Measurements from ENCODE around the gene CDH22.

CDH22 gene

DNA sequence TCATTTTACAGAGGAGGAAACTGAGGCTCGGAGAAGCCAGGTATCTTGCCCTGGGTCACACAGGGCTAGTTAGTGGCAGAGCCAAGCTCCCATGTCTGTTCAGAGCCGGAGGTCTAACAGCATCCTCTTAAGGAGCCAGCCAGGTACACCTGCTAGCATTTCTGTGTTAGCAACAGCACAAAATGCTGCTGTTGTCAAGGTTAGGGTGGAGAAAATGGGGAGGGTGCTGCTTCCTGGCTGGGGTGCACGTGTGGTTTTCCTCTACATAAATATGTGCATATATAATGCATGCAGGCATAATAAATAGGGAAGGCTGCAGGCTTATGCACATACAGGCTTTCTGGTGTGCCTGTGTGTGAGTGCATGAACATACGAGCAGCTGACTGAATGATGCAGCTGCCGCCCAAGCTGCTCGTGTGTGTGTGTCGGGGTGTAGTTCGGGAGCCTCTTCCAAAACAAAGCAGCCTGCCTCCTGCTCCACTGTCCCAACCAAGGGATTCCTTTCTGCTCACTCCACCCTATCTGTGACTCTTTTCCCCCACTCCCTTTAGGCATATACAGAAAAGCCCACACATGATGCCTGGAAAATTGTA lies 103.6 kb downstream of the CDH22 start:
- TF ChIP-seq, protein P1, sequence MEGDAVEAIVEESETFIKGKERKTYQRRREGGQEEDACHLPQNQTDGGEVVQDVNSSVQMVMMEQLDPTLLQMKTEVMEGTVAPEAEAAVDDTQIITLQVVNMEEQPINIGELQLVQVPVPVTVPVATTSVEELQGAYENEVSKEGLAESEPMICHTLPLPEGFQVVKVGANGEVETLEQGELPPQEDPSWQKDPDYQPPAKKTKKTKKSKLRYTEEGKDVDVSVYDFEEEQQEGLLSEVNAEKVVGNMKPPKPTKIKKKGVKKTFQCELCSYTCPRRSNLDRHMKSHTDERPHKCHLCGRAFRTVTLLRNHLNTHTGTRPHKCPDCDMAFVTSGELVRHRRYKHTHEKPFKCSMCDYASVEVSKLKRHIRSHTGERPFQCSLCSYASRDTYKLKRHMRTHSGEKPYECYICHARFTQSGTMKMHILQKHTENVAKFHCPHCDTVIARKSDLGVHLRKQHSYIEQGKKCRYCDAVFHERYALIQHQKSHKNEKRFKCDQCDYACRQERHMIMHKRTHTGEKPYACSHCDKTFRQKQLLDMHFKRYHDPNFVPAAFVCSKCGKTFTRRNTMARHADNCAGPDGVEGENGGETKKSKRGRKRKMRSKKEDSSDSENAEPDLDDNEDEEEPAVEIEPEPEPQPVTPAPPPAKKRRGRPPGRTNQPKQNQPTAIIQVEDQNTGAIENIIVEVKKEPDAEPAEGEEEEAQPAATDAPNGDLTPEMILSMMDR (IDR thresholded peaks at IDR 0.05; ENCODE audit: borderline replicate concordance, insufficient read depth, low read depth, low read length) = no peak
- H3K4me3 ChIP-seq (ENCODE audit: low read depth, low read length) = no peak overlapping the region

DNA sequence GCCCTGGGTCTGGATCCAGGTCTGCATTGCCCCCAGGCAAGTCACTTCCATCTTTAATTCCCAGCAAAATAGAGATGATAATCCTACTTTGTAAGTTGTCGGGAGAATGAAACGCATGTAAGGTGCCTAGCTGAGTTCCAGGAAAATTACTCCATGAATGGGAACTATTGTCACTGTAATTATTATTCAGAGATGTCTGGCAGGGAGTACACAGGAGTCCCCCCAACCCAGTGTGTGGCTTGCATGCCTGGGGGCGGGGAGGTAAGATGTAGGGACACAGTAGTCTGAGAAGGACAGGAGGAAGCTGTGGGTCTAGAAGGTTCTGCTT lies 104.8 kb downstream of the CDH22 start:
- TF ChIP-seq, protein P1 (IDR thresholded peaks at IDR 0.05; ENCODE audit: borderline replicate concordance, insufficient read depth, low read depth, low read length) = no peak
- no peak overlapping the region for H3K4me3 ChIP-seq (ENCODE audit: low read depth, low read length)

DNA sequence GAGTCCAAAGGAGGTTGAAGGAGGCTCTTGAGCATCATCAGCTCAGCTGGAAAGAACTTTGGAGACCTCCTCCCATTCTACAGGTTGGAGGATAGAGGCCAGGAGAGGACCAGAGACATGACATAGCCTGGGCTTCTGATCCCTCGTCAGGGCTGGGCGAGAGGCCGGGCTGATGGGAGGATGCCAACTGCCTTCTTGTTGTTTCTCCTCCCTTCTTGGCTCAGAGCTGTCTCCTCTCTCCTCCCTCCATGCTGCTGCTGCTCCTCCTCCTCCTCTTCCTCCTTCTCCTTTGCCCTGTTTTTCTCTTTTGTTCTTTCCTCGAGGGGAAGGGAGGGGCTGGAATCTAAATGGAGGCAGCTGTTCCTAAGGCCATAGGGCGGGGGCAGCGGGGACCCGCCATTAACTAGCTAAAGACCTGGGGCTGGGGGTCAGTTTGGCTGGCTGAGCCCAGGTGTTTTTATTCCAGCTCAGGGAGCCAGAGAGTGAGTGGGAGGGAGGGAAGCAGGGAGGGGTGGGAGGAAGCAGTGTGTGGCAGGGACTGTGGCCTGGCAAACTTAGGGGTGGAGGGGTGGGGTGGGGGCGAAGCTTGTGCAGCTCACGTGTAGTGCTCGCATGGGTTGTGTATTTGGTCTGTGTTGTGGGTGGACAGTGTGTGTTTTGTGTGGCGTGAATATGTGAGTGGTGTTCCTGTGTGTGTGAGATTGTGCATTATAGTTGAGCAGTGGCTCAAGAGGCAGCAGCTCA lies 105.4 kb downstream of the CDH22 start:
- TF ChIP-seq, protein P1 (IDR thresholded peaks at IDR 0.05; ENCODE audit: borderline replicate concordance, insufficient read depth, low read depth, low read length) = no peak
- no peak overlapping the region for H3K4me3 ChIP-seq (ENCODE audit: low read depth, low read length)

DNA sequence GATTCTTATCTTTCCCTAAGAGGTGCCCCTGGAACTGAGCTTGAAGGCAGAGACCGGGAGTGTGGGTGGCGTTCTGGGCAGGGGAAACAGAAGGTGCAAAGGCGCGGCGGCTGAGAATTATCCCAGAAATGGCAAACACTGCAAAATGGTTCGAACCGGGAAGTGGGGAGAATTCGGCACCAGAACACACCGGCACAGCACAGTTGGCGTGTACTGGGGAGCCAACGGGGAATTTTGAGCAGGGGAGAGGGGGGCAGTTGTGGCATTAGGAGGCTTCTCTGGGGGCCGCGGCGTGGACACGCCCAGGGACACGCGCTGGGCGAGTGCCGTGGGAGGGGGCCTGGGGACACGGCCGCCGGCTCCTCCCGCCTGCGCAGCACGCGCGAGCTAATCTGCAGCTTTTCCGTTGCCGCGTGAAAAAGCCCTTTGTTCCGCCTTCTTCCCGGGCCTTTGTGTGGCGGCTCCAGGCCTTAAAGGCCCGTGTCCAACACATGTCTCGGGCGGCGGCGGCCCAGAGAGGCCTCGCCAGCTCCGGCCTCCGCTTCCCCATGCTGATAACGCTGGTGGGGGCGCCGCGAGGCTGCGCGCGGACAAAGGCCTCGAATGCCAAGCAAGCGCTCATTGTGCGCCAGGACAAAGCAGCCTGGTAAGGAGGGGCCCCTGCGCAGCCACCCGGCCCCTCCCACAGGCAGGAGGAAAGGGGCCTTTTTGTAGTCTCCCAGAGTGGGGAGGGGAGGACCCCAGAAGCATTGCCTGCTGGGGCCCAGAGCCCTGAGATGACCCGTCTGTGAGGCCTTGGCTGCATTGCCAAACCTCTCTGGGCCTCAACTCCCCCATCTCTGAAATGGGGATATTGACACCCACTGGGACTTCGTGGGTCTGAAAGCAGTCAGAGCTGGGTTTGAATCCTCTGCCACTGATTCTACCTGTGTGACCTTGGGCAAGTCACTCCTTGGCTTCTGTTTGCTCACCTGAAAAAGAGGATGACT lies 107.4 kb downstream of the CDH22 start:
- H3K4me3 ChIP-seq (ENCODE audit: low read depth, low read length) = no peak overlapping the region
- TF ChIP-seq, protein P1 (IDR thresholded peaks at IDR 0.05; ENCODE audit: borderline replicate concordance, insufficient read depth, low read depth, low read length) = no peak

DNA sequence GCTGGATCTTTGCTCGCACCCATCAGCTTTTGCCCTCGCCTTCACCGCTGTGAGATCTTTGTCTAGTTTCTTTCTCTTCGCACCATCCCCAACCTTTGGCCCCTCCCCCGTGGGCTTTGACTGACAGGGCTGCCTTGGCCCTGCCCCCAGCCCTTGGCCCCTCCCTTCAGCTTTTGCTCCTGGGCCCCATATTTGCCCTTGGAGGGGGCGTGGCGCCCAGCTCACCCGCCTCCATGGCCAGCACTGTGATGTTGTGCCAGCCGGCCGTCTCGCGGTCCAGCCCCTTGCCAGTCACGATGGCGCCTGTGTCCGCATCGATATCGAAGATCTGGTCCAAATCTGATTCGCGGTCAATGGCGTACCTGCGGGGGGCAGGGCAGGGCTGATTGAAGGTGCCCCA lies 109.1 kb downstream of the CDH22 start:
- no peak overlapping the region for H3K4me3 ChIP-seq (ENCODE audit: low read depth, low read length)
- TF ChIP-seq, protein P1 (IDR thresholded peaks at IDR 0.05; ENCODE audit: borderline replicate concordance, insufficient read depth, low read depth, low read length) = no peak

DNA sequence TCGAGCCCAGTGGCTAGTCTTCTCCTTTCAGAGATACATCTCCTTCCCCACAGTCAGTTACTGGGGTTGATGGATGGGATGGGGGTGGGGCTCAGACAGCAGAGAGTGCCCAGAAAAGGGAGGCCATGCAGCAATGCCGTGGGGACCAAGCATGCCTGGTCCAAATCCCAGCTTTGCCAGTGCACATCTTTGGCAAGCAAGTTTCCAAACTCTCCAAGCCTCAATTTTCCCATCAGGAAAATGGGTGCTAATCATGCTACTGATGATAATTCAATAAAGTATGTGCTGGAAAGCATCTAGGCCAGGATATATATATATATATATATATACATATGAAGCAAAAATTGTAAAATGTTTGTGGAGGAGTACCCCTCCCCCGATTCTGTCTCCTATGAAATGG lies 111.3 kb downstream of the CDH22 start:
- TF ChIP-seq, protein P1 (IDR thresholded peaks at IDR 0.05; ENCODE audit: borderline replicate concordance, insufficient read depth, low read depth, low read length) = no peak
- H3K4me3 ChIP-seq (ENCODE audit: low read depth, low read length) = no peak overlapping the region

Measured in GM12875 (cell line).